H1 (cell line): Measurements from ENCODE around the gene RSU1. TPM values are rescaled to one million over a fixed set of nuclear protein-coding genes. Genes with fewer than 3 reads are reported as not detected.

Experiments used
- polyA plus RNA-seq, 7 experiments: library from polyadenylated mRNA; depleted of rRNA in 3 of 7; stranded (reverse) in 5 of 7; unstranded in 2 of 7; fragments of >200 nt in 5 of 7; fragments of 200-250 nt in 2 of 7; gene quantifications; 1 replicate in 5 of 7; 2 replicates in 1 of 7; 4 replicates in 1 of 7; pipeline versions ENCODE4 v1.2.1 to v1.2.3, GENCODE V29; 2011 to 2013; ENCODE audit warnings: missing spikeins in 2 of 7, mixed read lengths in 2 of 7
- small RNA-seq: library from polyadenylated mRNA; stranded (forward); fragments of <200 nt; extraction: miRNeasy Mini kit (QIAGEN cat#:217004); gene quantifications from one replicate; pipeline ENCODE3, GENCODE V24; 2013; ENCODE audit not compliant: insufficient read depth
- total RNA-seq: library from RNA; stranded (reverse); fragmentation: NEBNext Ultra II Directional; extraction: Animal tissue kit (Norgen Biotek cat#: 25700); gene quantifications from 2 replicates; pipeline ENCODE4 v1.2.1, GENCODE V29; 2021

Gene RSU1
- total and polyA plus RNA-seq, 2 of the 8 experiments (the other 6 are each of a cell fraction or from before 2014, with no cell fraction given): 50.0 to 68.2 TPM

Small RNA genes within 50 kb of the gene (small RNA-seq; reads per million reads assigned to genes)
- not detected for gene RF02271
